HCT116 (cell line): ENCODE measurements around the gene SRRT. TPM values are rescaled to one million over a fixed set of nuclear protein-coding genes. Genes with fewer than 3 reads are reported as not detected.

ENCODE experiments used
- ATAC-seq: fragments of 200-7000 bp; cut with Tn5 transposase; 2 replicates; pipeline ENCODE4 v1.9.1; 2020; ENCODE audit warnings: mild to moderate bottlenecking, moderate library complexity
- BruUV-seq: library from RNA; stranded (reverse); fragments of 400-500 nt; replicated peaks from 2 replicates; lab custom pipeline; 2021; lab: Mats Ljungman, UMichigan
- CTCF ChIA-PET: fragments of 300-600 bp; sonication (Branson Sonifier 250); formaldehyde crosslinking; loops from one replicate; lab custom pipeline; 2021; ENCODE audit warnings: antibody characterized with exemption; lab: Charles Lee
- POLR2A ChIA-PET: fragments of 300-600, 350-600 bp; sonication (Branson Sonifier 250); formaldehyde crosslinking; loops from one replicate; lab custom pipeline; 2021; ENCODE audit warnings: antibody characterized with exemption; lab: Charles Lee
- RAD21 ChIA-PET, 2 experiments: fragments of 300-600 bp; sonication (Branson Sonifier 250); formaldehyde crosslinking; loops; one replicate each; lab custom pipeline; 2023; ENCODE audit warnings: low total read pairs in 2 of 2; ENCODE audit not compliant: uncharacterized antibody in 2 of 2, unreplicated experiment in 2 of 2, low non-redundant PET in 1 of 2; lab: Charles Lee
- DNase-seq: peaks from one replicate; pipeline ENCODE4 v3.0.0-alpha.2; 2010; ENCODE audit warnings: low read depth, low spot score
- H2AFZ ChIP-seq: fragments of 200-600 bp; shearing (Covaris generic), sonication (generic); 2 replicates; pipeline ENCODE4 v1.6.1; 2017; ENCODE audit warnings: low read depth, mixed run types, mixed read lengths, antibody characterized with exemption, low read length; ENCODE audit not compliant: poor library complexity, severe bottlenecking
- H3K27ac ChIP-seq: 2 replicates; pipeline ENCODE4 v1.5.1; 2012; ENCODE audit warnings: low read depth, low read length
- H3K27me3 ChIP-seq: fragments of 200-600 bp; sonication (generic); 2 replicates; pipeline ENCODE4 v1.6.1; 2016; ENCODE audit warnings: mixed run types, low read length, mixed read lengths; ENCODE audit not compliant: insufficient read depth
- H3K36me3 ChIP-seq, 2 experiments: fragments of 200-500 bp in 1 of 2; fragments of 200-600 bp in 1 of 2; sonication (Bioruptor generic) in 1 of 2; sonication (generic) in 1 of 2; 2 replicates each; pipeline versions ENCODE4 v1.5.1 to v1.6.1; 2014 to 2016; ENCODE audit warnings: low read length in 2 of 2, inconsistent platforms in 1 of 2, mixed read lengths in 1 of 2, mixed run types in 1 of 2; ENCODE audit not compliant: insufficient read depth in 2 of 2, control insufficient read depth in 1 of 2
- H3K4me1 ChIP-seq, 2 experiments: fragments of 200-600 bp in 1 of 2; sonication (generic) in 1 of 2; 2 replicates each; pipeline versions ENCODE4 v1.5.1 to v1.6.1; 2012 to 2017; ENCODE audit warnings: low read length in 2 of 2, inconsistent platforms in 1 of 2, mild to moderate bottlenecking in 1 of 2, mixed read lengths in 1 of 2, mixed run types in 1 of 2, moderate library complexity in 1 of 2; ENCODE audit not compliant: insufficient read depth in 2 of 2, control insufficient read depth in 1 of 2
- H3K4me2 ChIP-seq: fragments of 200-600 bp; sonication (generic); 2 replicates; pipeline ENCODE4 v1.6.1; 2017; ENCODE audit warnings: mixed run types, low read length, mixed read lengths
- H3K4me3 ChIP-seq, 2 experiments: fragments of 200-600 bp in 1 of 2; sonication (generic) in 1 of 2; replicated peaks in 1 of 2; 2 replicates each; pipeline ENCODE4 v1.5.1; 2011 to 2016; ENCODE audit warnings: low read length in 2 of 2, control low read depth in 1 of 2, low read depth in 1 of 2, mild to moderate bottlenecking in 1 of 2, mixed read lengths in 1 of 2, mixed run types in 1 of 2
- H3K79me2 ChIP-seq: fragments of 200-600 bp; sonication (generic); 2 replicates; pipeline ENCODE4 v1.6.1; 2017; ENCODE audit warnings: mild to moderate bottlenecking, mixed run types, low read length, moderate library complexity, mixed read lengths; ENCODE audit not compliant: insufficient read depth
- H3K9ac ChIP-seq: fragments of 200-600 bp; sonication (generic); 2 replicates; pipeline ENCODE4 v1.6.1; 2016; ENCODE audit warnings: low read length, mixed read lengths
- H3K9me2 ChIP-seq: fragments of 200-600 bp; sonication (generic), shearing (Covaris generic); 2 replicates; pipeline ENCODE4 v1.6.1; 2017; ENCODE audit warnings: mixed run types, mild to moderate bottlenecking, moderate library complexity; ENCODE audit not compliant: insufficient read depth
- H3K9me3 ChIP-seq, 2 experiments: fragments of 200-500 bp in 1 of 2; fragments of 200-600 bp in 1 of 2; sonication (Bioruptor generic) in 1 of 2; sonication (generic) in 1 of 2; 2 replicates each; pipeline ENCODE4 v1.6.1; 2014 to 2017; ENCODE audit warnings: low read length in 2 of 2, mixed read lengths in 2 of 2, inconsistent platforms in 1 of 2, low read depth in 1 of 2, mild to moderate bottlenecking in 1 of 2, mixed run types in 1 of 2, moderate library complexity in 1 of 2; ENCODE audit not compliant: control insufficient read depth in 1 of 2, insufficient read depth in 1 of 2
- H4K20me1 ChIP-seq: fragments of 200-600 bp; sonication (generic), shearing (Covaris generic); 2 replicates; pipeline ENCODE4 v1.6.1; 2017; ENCODE audit warnings: mixed run types, mild to moderate bottlenecking, moderate library complexity; ENCODE audit not compliant: insufficient read depth
- EZH2 ChIP-seq: fragments of 200-600 bp; sonication (generic); IDR thresholded peaks from 2 replicates; pipeline ENCODE4 v1.6.1; 2017; ENCODE audit warnings: antibody characterized with exemption, mixed run types
- EZH2phosphoT487 ChIP-seq: fragments of 200-600 bp; IDR thresholded peaks from 2 replicates; pipeline ENCODE4 v1.6.1; 2018; ENCODE audit warnings: antibody characterized with exemption, borderline replicate concordance
- MAX ChIP-seq: IDR thresholded peaks from 2 replicates; pipeline ENCODE4 v1.6.1; 2012
- POLR2A ChIP-seq: IDR thresholded peaks from 2 replicates; pipeline ENCODE4 v1.7.0; 2011; ENCODE audit warnings: borderline replicate concordance; ENCODE audit not compliant: insufficient read depth, insufficient read length; ENCODE audit errors: extremely low read depth
- POLR2AphosphoS5 ChIP-seq: IDR thresholded peaks from 2 replicates; pipeline ENCODE4 v1.6.1; 2011; ENCODE audit warnings: mild to moderate bottlenecking, low read depth, low read length, moderate library complexity
- SIN3A ChIP-seq: IDR thresholded peaks from 2 replicates; pipeline ENCODE4 v1.6.1; 2012; ENCODE audit warnings: low read depth
- SP1 ChIP-seq: IDR thresholded peaks from 2 replicates; pipeline ENCODE4 v1.6.1; 2012; ENCODE audit warnings: low read depth
- TCF7L2 ChIP-seq: IDR thresholded peaks from 2 replicates; pipeline ENCODE4 v1.7.0; 2011; ENCODE audit warnings: borderline replicate concordance, inconsistent platforms; ENCODE audit not compliant: insufficient read depth, insufficient read length; ENCODE audit errors: extremely low read depth
- YY1 ChIP-seq: IDR thresholded peaks from 2 replicates; pipeline ENCODE4 v1.6.1; 2011; ENCODE audit warnings: low read length, low read depth, moderate library complexity, mild to moderate bottlenecking; ENCODE audit not compliant: insufficient replicate concordance; ENCODE audit errors: extremely low read depth
- ZBTB33 ChIP-seq: IDR thresholded peaks from 2 replicates; pipeline ENCODE4 v1.6.1; 2011; ENCODE audit warnings: mild to moderate bottlenecking, low read length, moderate library complexity; ENCODE audit not compliant: insufficient replicate concordance; ENCODE audit errors: extremely low read depth
- ZFX ChIP-seq: fragments of 450-650 bp; IDR thresholded peaks from 2 replicates; pipeline ENCODE4 v1.6.1; 2017
- intact Hi-C: fragments of 100-400 bp; cut with micrococcal nuclease; formaldehyde crosslinking; loops from 2 replicates; pipeline ENCODE4 v1.10.0; 2022
- total RNA-seq: library from RNA; stranded (reverse); gene quantifications from one replicate; pipeline ENCODE4 v1.2.1, GENCODE V29; 2021; ENCODE audit not compliant: unreplicated experiment

The SRRT gene
- total RNA-seq, 1 experiment from 2014 or later = 252 TPM

- intact Hi-C loops = no loop called here
Measured at GRCh38 chr7:100867040-100867775, 7.7 kb upstream of the SRRT start, which contains the start of gene TRIP6. TSS of gene TRIP6 (plus strand) at chr7:100867387. CDS start at chr7:100867498, 111 bp downstream.

GRCh38 chr7:100867776-100868485 is 7.0 kb upstream of the SRRT start:
- DNase-seq (no peak), ATAC-seq (no peak)
- peak overlapping the region; percentile 100 for H3K27ac ChIP-seq
- BruUV-seq = no TSS peak
- H3K9ac ChIP-seq = peak overlapping the region; percentile 99
- H2AFZ ChIP-seq = no peak overlapping the region
- H3K79me2 ChIP-seq = peaks cover 42% of the 10 kb centered on the region
- H3K9me2 ChIP-seq = no peaks in the 10 kb centered on the region
- CTCF ChIA-PET = no interaction called here
- peaks cover 25 to 39% of the 10 kb centered on the region in 2 experiments for H3K4me1 ChIP-seq
- no peaks in the 10 kb centered on the region for H4K20me1 ChIP-seq
- H3K9me3 ChIP-seq = no peaks in the 10 kb centered on the region
- RAD21 ChIA-PET = no interaction called here
- peaks cover 10 to 17% of the 10 kb centered on the region in 2 experiments; a peak in 3 of 4 replicates for H3K36me3 ChIP-seq
- H3K4me2 ChIP-seq = peak overlapping the region; percentile 89
- H3K4me3 ChIP-seq = peak overlapping the region; percentile 90 to 95
- intact Hi-C loops = no loop called here
- no peaks in the 10 kb centered on the region for H3K27me3 ChIP-seq
- POLR2A ChIA-PET = no interaction called here
- TF ChIP-seq ZBTB33 (no peak), TCF7L2 (no peak), EZH2phosphoT487 (no peak), EZH2 (no peak), MAX (no peak), SIN3A (no peak), SP1 (no peak), POLR2AphosphoS5 (no peak; the same call in none of the 2 replicates)

More at GRCh38 chr7:100867040-100867775, 7.7 kb upstream of the SRRT start, which contains the start of gene TRIP6:
- ChIA-PET RAD21 (no interaction called here), CTCF (no interaction called here), POLR2A (interaction anchor here (0.7 to 1.1 kb wide), 3 partner anchors 8 to 23 kb away, joined by 4 to 5 read pairs (median 5); partner anchors contain the start of genes SLC12A9, SRRT and UFSP1)
- Histone ChIP-seq H3K9me3 (no peaks in the 10 kb centered on the region), H3K36me3 (peaks cover 9 to 13% of the 10 kb centered on the region in 2 experiments; a peak in 2 of 4 replicates), H3K79me2 (peaks cover 42% of the 10 kb centered on the region), H3K9me2 (no peaks in the 10 kb centered on the region), H3K4me1 (peaks cover 25 to 39% of the 10 kb centered on the region in 2 experiments), H2AFZ (no peak within 1 kb of the TSS), H3K4me3 (peak within 1 kb of the TSS; percentile 90 to 95), H4K20me1 (no peaks in the 10 kb centered on the region), H3K9ac (peak within 1 kb of the TSS; percentile 99), H3K27me3 (no peaks in the 10 kb centered on the region), H3K4me2 (peak within 1 kb of the TSS; percentile 89), H3K27ac (peak within 1 kb of the TSS; percentile 100)
- TF ChIP-seq POLR2AphosphoS5 = peak; percentile 67; the same call in 1 of the 2 replicates
- TF ChIP-seq YY1 = peak; percentile 69
- TF ChIP-seq ZFX = no peak
- peak; percentile 18 for TF ChIP-seq POLR2A
- DNase-seq (peak; percentile 68), ATAC-seq (peak; percentile 54)
- TSS peak; percentile 77 for BruUV-seq
